NCI-H774 (cell line): ENCODE measurements around the gene IFITM2.

Experiments
- DNase-seq: peaks from one replicate; lab custom pipeline; 2025; lab: John Stamatoyannopoulos, UW

Gene IFITM2

GRCh38 chr11:293271-293851 lies 14.3 kb upstream of the IFITM2 start:
- no peak for DNase-seq

DNA sequence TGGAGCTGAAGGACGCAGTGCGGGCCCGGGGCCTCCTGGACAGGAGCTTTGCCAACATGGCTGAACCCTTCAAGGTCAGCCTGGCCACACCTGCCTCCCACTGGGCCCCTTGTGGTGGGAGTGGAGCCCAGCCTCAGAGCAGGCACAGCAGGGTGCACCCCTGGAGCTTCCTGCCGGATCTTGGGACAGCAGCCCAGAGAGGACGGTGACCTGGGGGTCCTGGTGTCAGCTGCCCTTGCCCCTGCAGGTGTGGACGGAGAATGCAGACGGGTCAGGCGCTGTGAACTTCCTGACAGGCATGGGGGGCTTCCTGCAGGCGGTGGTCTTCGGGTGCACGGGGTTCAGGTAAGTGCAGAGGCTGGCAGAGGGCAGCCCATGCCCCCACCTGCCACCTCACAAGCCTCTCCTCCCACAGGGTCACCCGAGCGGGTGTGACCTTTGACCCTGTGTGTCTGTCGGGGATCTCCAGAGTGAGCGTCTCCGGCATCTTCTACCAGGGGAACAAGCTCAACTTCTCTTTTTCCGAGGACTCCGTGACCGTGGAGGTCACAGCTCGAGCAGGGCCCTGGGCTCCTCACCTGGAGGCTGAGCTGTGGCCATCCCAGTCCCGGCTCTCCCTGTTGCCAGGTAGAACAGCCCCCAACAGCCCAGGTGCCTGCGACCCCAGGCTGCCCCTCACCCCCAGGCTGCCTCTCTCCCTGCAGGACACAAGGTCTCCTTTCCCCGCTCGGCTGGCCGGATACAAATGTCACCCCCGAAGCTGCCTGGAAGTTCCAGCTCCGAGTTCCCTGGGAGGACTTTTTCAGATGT lies 13.6 kb upstream of the IFITM2 start:
- DNase-seq = no peak

DNA sequence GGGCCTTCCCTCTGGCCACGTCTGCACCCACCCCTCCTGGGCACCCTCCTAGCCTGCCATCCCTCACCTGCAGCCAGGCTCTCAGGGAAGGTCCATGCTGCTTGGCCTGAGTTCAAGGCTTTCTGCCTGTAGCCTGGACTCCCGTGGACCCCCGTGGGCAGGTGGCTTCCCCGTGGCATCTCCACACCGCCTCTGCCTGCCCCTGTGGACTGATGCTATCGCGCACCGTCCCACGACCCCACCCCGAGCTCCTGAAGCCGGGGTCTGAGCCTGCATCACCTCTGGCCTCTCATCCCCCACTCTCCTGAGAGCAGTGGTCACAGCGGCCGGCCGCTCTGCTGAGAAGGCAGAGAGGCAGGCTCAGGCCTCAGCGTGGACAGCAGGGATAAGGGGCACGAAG lies 12.8 kb upstream of the IFITM2 start:
- DNase-seq = no peak

- DNase-seq = no peak
These were observed 12.1 kb upstream of the IFITM2 start for GRCh38 chr11:295351-296170.

GRCh38 chr11:296171-297050 lies 11.2 kb upstream of the IFITM2 start:
- DNase-seq = no peak

- no peak for DNase-seq
These were observed 10.5 kb upstream of the IFITM2 start for GRCh38 chr11:297051-297585.

- no peak for DNase-seq
These were observed 9.8 kb upstream of the IFITM2 start for GRCh38 chr11:297586-298405.

DNA sequence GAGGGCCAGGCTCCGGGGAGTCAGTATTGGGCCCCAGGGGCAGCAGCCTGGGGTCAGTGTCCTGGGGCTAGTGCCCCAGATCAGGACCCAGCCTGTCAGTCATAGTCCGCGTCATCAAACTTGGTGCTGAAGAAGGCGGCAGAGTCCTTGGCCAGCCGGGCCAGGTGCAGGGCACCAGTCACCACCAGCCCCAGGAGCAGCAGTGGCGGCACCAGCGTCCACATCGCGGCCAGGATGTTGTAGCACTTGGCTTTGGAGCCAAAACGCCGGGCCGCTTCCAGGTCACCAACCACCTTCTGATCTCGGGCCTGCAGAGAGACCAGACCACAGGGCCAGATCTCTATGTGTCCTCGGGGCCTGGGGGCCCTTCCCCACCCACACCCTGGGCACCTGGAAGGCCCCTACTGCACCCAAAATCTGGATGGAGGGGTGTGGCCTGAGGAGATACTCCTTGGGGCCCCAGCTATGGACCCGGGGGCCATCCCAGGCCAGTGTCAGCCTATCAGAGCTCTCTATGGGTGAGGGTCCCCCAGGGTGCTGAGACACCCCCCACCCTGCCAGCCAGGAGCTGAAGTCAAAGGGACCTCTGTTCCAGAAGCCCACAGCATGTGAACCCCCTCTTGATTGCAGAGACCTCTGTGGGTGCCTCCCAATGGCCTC lies 9.1 kb upstream of the IFITM2 start:
- DNase-seq = no peak

DNA sequence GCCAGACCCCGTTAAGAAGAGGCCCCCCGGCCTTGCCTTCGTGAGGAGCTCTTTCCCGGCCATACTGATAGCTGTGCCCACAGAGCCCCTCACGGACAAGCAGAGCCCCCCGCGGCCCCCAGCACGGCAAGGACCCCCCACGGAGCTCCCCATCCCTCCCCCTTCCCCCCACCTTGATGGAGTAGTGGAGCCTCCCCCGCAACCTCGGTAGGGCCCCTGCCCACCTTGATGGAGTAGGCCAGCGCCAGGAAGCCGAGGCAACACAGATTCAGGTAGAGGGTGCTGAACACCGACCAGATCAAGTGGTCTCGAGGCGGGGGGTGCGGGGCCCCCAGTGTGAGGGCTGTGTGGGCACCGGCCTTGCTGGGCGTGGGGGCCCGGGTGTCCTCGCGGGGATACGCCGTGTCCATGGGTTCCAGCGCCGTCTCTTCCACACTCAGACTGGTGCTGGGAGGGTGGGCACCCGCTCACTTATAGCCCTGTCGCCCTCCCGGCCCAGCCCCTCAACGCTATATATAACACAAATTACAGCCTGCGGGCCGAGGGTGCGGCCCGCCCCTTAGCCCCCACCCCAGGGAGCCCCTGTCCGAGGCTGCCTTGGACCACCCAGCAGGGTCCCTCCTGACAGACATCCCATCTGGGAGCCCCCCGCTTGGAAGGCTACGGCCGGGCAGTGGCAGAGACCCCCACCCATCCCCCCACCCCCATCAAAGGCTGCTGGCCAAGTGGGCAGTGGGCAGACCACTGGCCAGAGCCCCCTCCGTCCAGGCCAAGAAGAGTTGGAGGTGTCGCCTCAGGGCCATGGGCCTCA lies 8.3 kb upstream of the IFITM2 start, which contains the start of gene IFITM5:
IFITM5 (minus strand) TSS at position 446 of the 811 bp plus-strand sequence; CDS start at position 410, 36 bp downstream.
- DNase-seq = no peak

GRCh38 chr11:299951-300735 lies 7.5 kb upstream of the IFITM2 start:
- no peak for DNase-seq

- DNase-seq = no peak
These were observed 4.3 kb upstream of the IFITM2 start for GRCh38 chr11:303363-303762.

DNA sequence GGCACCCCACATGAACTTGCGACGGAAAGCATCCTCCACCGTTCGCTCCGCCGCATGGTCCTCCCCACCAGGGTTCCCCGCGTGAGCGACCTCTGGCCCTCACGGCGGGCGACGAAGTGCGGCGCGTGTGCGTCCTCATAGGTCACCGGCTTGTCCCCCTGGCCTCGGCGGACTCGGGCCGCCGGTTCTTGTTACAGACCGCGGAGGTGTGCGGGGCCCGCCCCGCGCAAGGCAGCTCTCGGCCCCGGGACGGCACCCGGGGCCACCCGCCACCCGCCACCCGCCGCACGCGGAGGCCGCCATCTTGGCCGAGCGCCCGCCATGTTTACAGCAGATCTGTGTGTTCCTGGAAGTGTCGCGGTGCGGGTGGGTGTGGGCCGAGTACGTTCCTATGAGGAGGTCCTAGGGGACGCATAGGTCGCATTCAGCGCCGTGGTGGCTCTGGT lies 3.5 kb upstream of the IFITM2 start:
- no peak for DNase-seq

DNA sequence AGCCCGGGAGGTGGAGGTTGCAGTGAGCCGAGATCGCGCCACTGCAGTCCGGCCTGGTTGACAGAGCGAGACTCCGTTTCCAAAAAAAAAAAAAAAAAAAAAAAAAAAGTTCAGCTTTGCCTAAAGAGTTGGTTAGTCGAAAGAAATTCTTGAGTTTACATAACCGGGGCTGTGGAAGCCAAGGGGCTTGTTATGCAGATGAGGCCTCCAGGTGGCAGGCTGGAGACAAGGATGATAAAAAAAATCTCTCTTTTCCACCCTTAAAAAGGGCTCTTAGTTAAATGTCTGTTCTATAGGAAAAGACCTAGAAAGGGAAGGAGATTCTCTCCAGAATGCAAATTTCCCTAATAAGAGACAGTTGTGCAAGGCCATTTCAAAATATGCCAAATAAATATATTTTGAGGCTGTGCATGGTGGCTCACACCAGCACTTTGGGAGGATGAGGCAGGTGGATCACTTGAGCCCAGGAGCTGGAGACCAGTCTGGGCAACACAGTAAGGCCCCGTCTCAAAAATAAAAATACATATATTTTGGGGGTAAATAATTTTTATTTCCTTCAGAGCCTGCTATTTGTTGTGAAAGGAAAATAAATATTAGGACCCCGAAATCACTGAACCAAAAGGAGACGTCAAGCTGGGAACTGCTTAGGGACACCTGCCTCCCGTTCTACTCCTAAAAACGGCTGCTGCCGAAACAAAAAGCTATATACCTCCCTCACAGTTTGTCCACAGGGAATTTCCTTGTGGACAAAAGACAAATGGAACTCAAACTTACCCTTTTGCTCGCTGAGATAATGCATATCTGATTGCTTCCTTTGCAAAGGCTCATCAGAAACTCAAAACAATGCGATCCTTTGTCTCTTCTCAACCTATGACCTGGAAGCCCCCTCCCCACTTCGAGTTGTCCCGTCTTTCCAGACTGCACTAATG lies 2.4 kb upstream of the IFITM2 start:
- no peak for DNase-seq

GRCh38 chr11:305844-306211 lies 1.8 kb upstream of the IFITM2 start:
- DNase-seq = no peak

DNA sequence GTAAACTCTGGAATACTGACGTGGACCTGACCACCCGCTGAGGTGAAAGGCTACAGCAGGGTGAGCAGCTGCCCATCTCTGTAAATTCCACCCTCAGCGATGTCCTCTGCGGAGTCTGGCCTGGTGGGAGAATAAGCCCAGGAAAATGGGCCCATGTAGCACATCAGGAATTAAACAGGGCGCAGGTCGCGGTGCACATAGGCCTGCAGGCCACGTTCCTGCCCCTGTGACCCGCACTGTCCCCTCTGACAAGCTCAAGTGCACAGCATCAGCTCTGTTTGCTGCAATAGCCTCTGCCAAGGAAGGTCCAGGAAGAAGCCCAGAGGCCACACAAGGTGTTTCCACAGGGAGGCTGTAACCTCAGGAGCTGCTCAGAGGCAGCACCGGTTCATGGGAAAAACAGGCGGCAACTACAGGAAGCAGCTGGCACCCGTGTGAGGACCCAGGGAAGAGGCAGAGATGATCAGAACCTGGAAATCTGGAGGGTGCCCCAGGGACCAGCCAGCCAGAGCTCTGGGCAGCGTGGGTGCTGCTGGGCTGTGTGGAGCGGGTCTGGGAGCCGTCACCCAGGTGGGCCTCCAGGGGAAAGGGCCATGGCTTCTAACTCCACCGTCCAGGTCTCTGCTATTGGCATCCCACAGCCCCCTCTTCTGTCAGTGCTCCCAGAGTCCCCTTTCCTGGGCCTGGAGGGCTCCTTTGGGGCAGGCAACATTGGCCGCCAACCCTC lies 808 bp upstream of the IFITM2 start:
- DNase-seq = no peak
